H1 (cell line): ENCODE results near the gene GABARAPL1. TPM values are rescaled to one million over a fixed set of nuclear protein-coding genes. Genes with fewer than 3 reads are reported as not detected.
A peak's percentile ranks its signal among the peaks of the same experiment; 100 is the strongest.

ENCODE experiments used
- ATF3 ChIP-seq: IDR thresholded peaks from 2 replicates; pipeline ENCODE4 v1.6.1; 2011; ENCODE audit warnings: low read depth, mild to moderate bottlenecking, low read length; ENCODE audit not compliant: insufficient read depth
- CBX8 ChIP-seq: fragments of 300-800, 300-1000 bp; sonication (generic); IDR thresholded peaks from 2 replicates; pipeline ENCODE4 v1.7.1; 2016; ENCODE audit warnings: low read depth, low read length, borderline replicate concordance
- CEBPB ChIP-seq: IDR thresholded peaks from 2 replicates; pipeline ENCODE4 v1.6.1; 2012; ENCODE audit warnings: low read depth, low read length
- CHD2 ChIP-seq: IDR thresholded peaks from 2 replicates; pipeline ENCODE4 v1.6.1; 2012; ENCODE audit warnings: low read length, improper control_type of control experiment
- JUN ChIP-seq: IDR thresholded peaks from 2 replicates; pipeline ENCODE4 v1.6.1; 2011; ENCODE audit warnings: low read depth, mild to moderate bottlenecking, improper control_type of control experiment, low read length
- RAD21 ChIP-seq, 2 experiments: IDR thresholded peaks in 1 of 2; conservative IDR thresholded peaks in 1 of 2; 2 replicates each; pipeline ENCODE4 v1.6.1; 2011; ENCODE audit warnings: low read depth in 2 of 2, low read length in 2 of 2, improper control_type of control experiment in 1 of 2, inconsistent platforms in 1 of 2, mild to moderate bottlenecking in 1 of 2, moderate library complexity in 1 of 2
- SIX5 ChIP-seq: IDR thresholded peaks from 2 replicates; pipeline ENCODE4 v1.6.1; 2011; ENCODE audit warnings: mild to moderate bottlenecking, low read depth, low read length
- SRF ChIP-seq: IDR thresholded peaks from 2 replicates; pipeline ENCODE4 v1.6.1; 2011; ENCODE audit warnings: mild to moderate bottlenecking, low read depth, low read length, moderate library complexity
- TAF1 ChIP-seq: IDR thresholded peaks from 2 replicates; pipeline ENCODE4 v1.6.1; 2011; ENCODE audit warnings: mild to moderate bottlenecking, low read depth, low read length
- TCF12 ChIP-seq: IDR thresholded peaks from 2 replicates; pipeline ENCODE4 v1.6.1; 2011; ENCODE audit warnings: low read depth, mild to moderate bottlenecking, low read length
- polyA plus RNA-seq, 7 experiments: library from polyadenylated mRNA; depleted of rRNA in 3 of 7; stranded (reverse) in 5 of 7; unstranded in 2 of 7; fragments of >200 nt in 5 of 7; fragments of 200-250 nt in 2 of 7; gene quantifications; 1 replicate in 5 of 7; 2 replicates in 1 of 7; 4 replicates in 1 of 7; pipeline versions ENCODE4 v1.2.1 to v1.2.3, GENCODE V29; 2011 to 2013; ENCODE audit warnings: missing spikeins in 2 of 7, mixed read lengths in 2 of 7
- total RNA-seq: library from RNA; stranded (reverse); fragmentation: NEBNext Ultra II Directional; extraction: Animal tissue kit (Norgen Biotek cat#: 25700); gene quantifications from 2 replicates; pipeline ENCODE4 v1.2.1, GENCODE V29; 2021

Gene GABARAPL1
- total and polyA plus RNA-seq, 2 of the 8 experiments (the other 6 are each of a cell fraction or from before 2014, with no cell fraction given): 56.1 to 87.9 TPM

GRCh38 chr12:10211940-10212738 is 538 bp upstream of the GABARAPL1 start (continued):
- TF ChIP-seq JUN (no peak), SIX5 (no peak), SRF (no peak), CEBPB (no peak), TCF12 (no peak), CBX8 (no peak), ATF3 (no peak), TAF1 (peak; percentile 79), RAD21 (IDR thresholded peaks at IDR 0.05 in 1 of 2, conservative IDR thresholded peaks at IDR 0.05 in 1 of 2; ENCODE audit: low read depth in 2 of 2, low read length in 2 of 2) (no peak), CHD2 (no peak; the same call in 1 of the 2 replicates)
